Astrocyte (in vitro differentiated cells and primary cell): ENCODE results near the gene EVA1C.

Experiments
- EZH2 ChIP-seq: IDR thresholded peaks from 2 replicates; pipeline ENCODE4 v1.6.1; 2012; ENCODE audit warnings: mild to moderate bottlenecking, low read length, inconsistent platforms; ENCODE audit not compliant: insufficient read depth
- TF ChIP-seq, protein P1 (sequence below): IDR thresholded peaks from 2 replicates; pipeline ENCODE4 v1.5.1; 2011; ENCODE audit warnings: low read depth, mild to moderate bottlenecking, inconsistent platforms, low read length, moderate library complexity; ENCODE audit not compliant: insufficient read depth

DNA sequence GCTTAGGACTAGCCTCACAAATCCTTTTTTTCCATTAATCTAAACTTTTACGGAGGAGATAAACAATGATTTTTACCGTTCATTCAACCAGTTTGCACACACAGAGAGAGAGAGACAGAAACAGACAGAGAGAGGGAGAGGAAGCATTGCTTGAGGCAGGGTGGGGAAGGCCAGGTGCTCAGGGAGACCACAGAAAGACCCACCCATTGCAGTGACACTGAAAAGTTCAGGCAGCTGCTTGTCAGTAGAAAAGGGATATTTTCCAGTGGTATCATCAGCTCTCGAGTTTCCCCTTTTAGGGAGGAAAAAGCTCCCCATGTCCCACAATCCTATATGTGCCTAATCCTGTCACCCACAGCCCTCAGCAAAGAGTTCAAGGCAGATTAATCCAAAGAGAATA is 145.6 kb downstream of the EVA1C start:
- TF ChIP-seq, protein P1, sequence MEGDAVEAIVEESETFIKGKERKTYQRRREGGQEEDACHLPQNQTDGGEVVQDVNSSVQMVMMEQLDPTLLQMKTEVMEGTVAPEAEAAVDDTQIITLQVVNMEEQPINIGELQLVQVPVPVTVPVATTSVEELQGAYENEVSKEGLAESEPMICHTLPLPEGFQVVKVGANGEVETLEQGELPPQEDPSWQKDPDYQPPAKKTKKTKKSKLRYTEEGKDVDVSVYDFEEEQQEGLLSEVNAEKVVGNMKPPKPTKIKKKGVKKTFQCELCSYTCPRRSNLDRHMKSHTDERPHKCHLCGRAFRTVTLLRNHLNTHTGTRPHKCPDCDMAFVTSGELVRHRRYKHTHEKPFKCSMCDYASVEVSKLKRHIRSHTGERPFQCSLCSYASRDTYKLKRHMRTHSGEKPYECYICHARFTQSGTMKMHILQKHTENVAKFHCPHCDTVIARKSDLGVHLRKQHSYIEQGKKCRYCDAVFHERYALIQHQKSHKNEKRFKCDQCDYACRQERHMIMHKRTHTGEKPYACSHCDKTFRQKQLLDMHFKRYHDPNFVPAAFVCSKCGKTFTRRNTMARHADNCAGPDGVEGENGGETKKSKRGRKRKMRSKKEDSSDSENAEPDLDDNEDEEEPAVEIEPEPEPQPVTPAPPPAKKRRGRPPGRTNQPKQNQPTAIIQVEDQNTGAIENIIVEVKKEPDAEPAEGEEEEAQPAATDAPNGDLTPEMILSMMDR: no peak
- TF ChIP-seq EZH2: no peak
